WTC11 (cell line): ENCODE measurements around the gene STAM.

Experiments used
- ATF3 ChIP-seq: sonication (generic); formaldehyde crosslinking; conservative IDR thresholded peaks from 2 replicates; pipeline ENCODE4 v1.8.1; 2022; ENCODE audit warnings: mild to moderate bottlenecking, missing genetic modification reagents
- CTCF ChIP-seq: fragments of 200-600 bp; IDR thresholded peaks from 2 replicates; pipeline ENCODE4 v1.8.0; 2022; ENCODE audit warnings: antibody characterized with exemption
- ELF4 ChIP-seq: sonication (generic); formaldehyde crosslinking; IDR thresholded peaks from 2 replicates; pipeline ENCODE4 v1.8.1; 2022; ENCODE audit warnings: low read depth, mild to moderate bottlenecking, moderate library complexity, missing genetic modification reagents
- FOXK1 ChIP-seq: sonication (generic); formaldehyde crosslinking; IDR thresholded peaks from 2 replicates; pipeline ENCODE4 v1.8.0; 2022; ENCODE audit warnings: mild to moderate bottlenecking, moderate library complexity, missing genetic modification reagents
- GABPB1 ChIP-seq: sonication (generic); formaldehyde crosslinking; IDR thresholded peaks from 2 replicates; pipeline ENCODE4 v1.8.1; 2023; ENCODE audit warnings: mild to moderate bottlenecking, missing genetic modification reagents
- NFYB ChIP-seq: sonication (generic); formaldehyde crosslinking; conservative IDR thresholded peaks from 2 replicates; pipeline ENCODE4 v1.8.0; 2022; ENCODE audit warnings: low read depth, missing genetic modification reagents
- NR2C2 ChIP-seq: sonication (generic); formaldehyde crosslinking; IDR thresholded peaks from 2 replicates; pipeline ENCODE4 v1.8.0; 2022; ENCODE audit warnings: mild to moderate bottlenecking, missing genetic modification reagents
- TEAD1 ChIP-seq: sonication (generic); formaldehyde crosslinking; IDR thresholded peaks from 2 replicates; pipeline ENCODE4 v1.8.0; 2022; ENCODE audit warnings: mild to moderate bottlenecking, missing genetic modification reagents
- TF ChIP-seq, protein P1 (sequence below): sonication (generic); formaldehyde crosslinking; IDR thresholded peaks from 2 replicates; pipeline ENCODE4 v1.8.1; 2023; ENCODE audit warnings: mild to moderate bottlenecking, missing genetic modification reagents, moderate library complexity
- TF ChIP-seq, protein P2 (sequence below): sonication (generic); formaldehyde crosslinking; IDR thresholded peaks from 2 replicates; pipeline ENCODE4 v1.8.0; 2022; ENCODE audit warnings: mild to moderate bottlenecking, missing genetic modification reagents
- TF ChIP-seq, protein P3 (sequence below): sonication (generic); formaldehyde crosslinking; IDR thresholded peaks from 2 replicates; pipeline ENCODE4 v1.8.0; 2022; ENCODE audit warnings: mild to moderate bottlenecking, missing genetic modification reagents

DNA sequence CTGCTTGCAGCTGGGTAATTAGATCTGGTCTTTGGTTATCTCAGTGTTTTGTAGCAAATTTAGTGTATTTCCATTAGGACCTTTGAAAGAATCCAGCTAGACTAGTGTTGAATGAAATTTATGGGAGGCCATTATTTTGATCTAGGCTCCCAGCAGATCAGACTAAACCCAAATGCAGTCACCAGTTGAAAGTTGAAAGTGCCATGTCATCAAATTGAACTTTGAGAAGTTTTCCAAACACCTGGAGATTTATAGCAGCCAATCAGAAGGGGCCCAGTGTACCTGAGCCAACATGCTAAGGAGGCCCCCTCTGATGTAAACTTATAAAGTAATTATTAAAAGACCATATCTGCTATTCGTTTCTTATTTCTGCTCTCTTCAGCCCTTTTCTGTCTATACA lies 96.7 kb downstream of the STAM start:
- no peak for TF ChIP-seq ELF4 (CRISPR knock-in tag)
- TF ChIP-seq, protein P1, sequence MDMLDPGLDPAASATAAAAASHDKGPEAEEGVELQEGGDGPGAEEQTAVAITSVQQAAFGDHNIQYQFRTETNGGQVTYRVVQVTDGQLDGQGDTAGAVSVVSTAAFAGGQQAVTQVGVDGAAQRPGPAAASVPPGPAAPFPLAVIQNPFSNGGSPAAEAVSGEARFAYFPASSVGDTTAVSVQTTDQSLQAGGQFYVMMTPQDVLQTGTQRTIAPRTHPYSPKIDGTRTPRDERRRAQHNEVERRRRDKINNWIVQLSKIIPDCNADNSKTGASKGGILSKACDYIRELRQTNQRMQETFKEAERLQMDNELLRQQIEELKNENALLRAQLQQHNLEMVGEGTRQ (CRISPR knock-in tag), result no peak
- no peak for TF ChIP-seq NFYB (CRISPR knock-in tag)
- TF ChIP-seq FOXK1, result no peak
- no peak for TF ChIP-seq GABPB1 (CRISPR knock-in tag)
- TF ChIP-seq CTCF, result no peak
- TF ChIP-seq, protein P2, sequence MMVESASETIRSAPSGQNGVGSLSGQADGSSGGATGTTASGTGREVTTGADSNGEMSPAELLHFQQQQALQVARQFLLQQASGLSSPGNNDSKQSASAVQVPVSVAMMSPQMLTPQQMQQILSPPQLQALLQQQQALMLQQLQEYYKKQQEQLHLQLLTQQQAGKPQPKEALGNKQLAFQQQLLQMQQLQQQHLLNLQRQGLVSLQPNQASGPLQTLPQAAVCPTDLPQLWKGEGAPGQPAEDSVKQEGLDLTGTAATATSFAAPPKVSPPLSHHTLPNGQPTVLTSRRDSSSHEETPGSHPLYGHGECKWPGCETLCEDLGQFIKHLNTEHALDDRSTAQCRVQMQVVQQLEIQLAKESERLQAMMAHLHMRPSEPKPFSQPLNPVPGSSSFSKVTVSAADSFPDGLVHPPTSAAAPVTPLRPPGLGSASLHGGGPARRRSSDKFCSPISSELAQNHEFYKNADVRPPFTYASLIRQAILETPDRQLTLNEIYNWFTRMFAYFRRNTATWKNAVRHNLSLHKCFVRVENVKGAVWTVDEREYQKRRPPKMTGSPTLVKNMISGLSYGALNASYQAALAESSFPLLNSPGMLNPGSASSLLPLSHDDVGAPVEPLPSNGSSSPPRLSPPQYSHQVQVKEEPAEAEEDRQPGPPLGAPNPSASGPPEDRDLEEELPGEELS (CRISPR knock-in tag), result no peak
- TF ChIP-seq ATF3, result no peak
- TF ChIP-seq NR2C2 (CRISPR knock-in tag), result no peak
- no peak for TF ChIP-seq TEAD1 (CRISPR knock-in tag)
- TF ChIP-seq, protein P3, sequence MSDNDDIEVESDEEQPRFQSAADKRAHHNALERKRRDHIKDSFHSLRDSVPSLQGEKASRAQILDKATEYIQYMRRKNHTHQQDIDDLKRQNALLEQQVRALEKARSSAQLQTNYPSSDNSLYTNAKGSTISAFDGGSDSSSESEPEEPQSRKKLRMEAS, result no peak
